Measurements from ENCODE around the gene GRIN2A. TPM values are rescaled to one million over a fixed set of nuclear protein-coding genes. Genes with fewer than 3 reads are reported as not detected.

The GRIN2A gene
- total and polyA plus RNA-seq, 2 experiments from 2014 or later = not detected

- no peaks in the 10 kb centered on the region for H3K27me3 ChIP-seq (replicated peaks; ENCODE audit: insufficient read depth)
- no peaks in the 10 kb centered on the region for H3K36me3 ChIP-seq (ENCODE audit: low read depth)
- in situ Hi-C loops (cut with MboI) = no loop called here
- no peak overlapping the region for H3K4me2 ChIP-seq (ENCODE audit: unreplicated experiment)
- H2AFZ ChIP-seq = no peak overlapping the region
- H3K4me3 ChIP-seq = no peak overlapping the region
- H3K9me2 ChIP-seq (ENCODE audit: insufficient read depth) = no peaks in the 10 kb centered on the region
- DNase-seq = no peak
- H3K9ac ChIP-seq = no peak overlapping the region
- no peaks in the 10 kb centered on the region for H3K9me3 ChIP-seq (ENCODE audit: low read depth)
- H4K20me1 ChIP-seq (ENCODE audit: insufficient read depth) = no peaks in the 10 kb centered on the region
- H3K4me1 ChIP-seq (ENCODE audit: insufficient read depth) = no peaks in the 10 kb centered on the region
- H3F3A ChIP-seq (ENCODE audit: insufficient read depth) = no peaks in the 10 kb centered on the region
- H3K79me2 ChIP-seq (ENCODE audit: insufficient read depth) = no peaks in the 10 kb centered on the region
- no peak for TF ChIP-seq EZH2 (IDR thresholded peaks at IDR 0.05; ENCODE audit: insufficient read depth, poor library complexity, severe bottlenecking)
- no peak for TF ChIP-seq EZH2phosphoT487 (IDR thresholded peaks at IDR 0.05; ENCODE audit: insufficient read depth, low read depth)
- 15 to 45% methylated on average over 1 of the region's 1 CpG for WGBS, 2 experiments (ENCODE audit: low coverage in 1 of 2, low lambda C conversion rate in 2 of 2, missing lambda C conversion rate in 2 of 2)
- no peak overlapping the region for H3K27ac ChIP-seq
These were observed 380.1 kb downstream of the GRIN2A start for GRCh38 chr16:9802160-9802559.

- H3K27ac ChIP-seq = no peak overlapping the region
- in situ Hi-C loops (cut with MboI) = no loop called here
- H3K79me2 ChIP-seq (ENCODE audit: insufficient read depth) = no peaks in the 10 kb centered on the region
- H3K9ac ChIP-seq = no peak overlapping the region
- 17 to 45% methylated on average over 1 of the region's 1 CpG for WGBS, 2 experiments (ENCODE audit: low coverage in 1 of 2, low lambda C conversion rate in 2 of 2, missing lambda C conversion rate in 2 of 2)
- TF ChIP-seq EZH2phosphoT487 (IDR thresholded peaks at IDR 0.05; ENCODE audit: insufficient read depth, low read depth) (no peak), EZH2 (IDR thresholded peaks at IDR 0.05; ENCODE audit: insufficient read depth, poor library complexity, severe bottlenecking) (no peak)
- no peaks in the 10 kb centered on the region for H3K4me1 ChIP-seq (ENCODE audit: insufficient read depth)
- no peaks in the 10 kb centered on the region for H3F3A ChIP-seq (ENCODE audit: insufficient read depth)
- no peaks in the 10 kb centered on the region for H3K27me3 ChIP-seq (replicated peaks; ENCODE audit: insufficient read depth)
- H2AFZ ChIP-seq = no peak overlapping the region
- no peaks in the 10 kb centered on the region for H4K20me1 ChIP-seq (ENCODE audit: insufficient read depth)
- H3K36me3 ChIP-seq (ENCODE audit: low read depth) = no peaks in the 10 kb centered on the region
- no peaks in the 10 kb centered on the region for H3K9me2 ChIP-seq (ENCODE audit: insufficient read depth)
- H3K9me3 ChIP-seq (ENCODE audit: low read depth) = no peaks in the 10 kb centered on the region
- no peak overlapping the region for H3K4me3 ChIP-seq
- no peak for DNase-seq
- H3K4me2 ChIP-seq (ENCODE audit: unreplicated experiment) = no peak overlapping the region
These were observed 380.6 kb downstream of the GRIN2A start for GRCh38 chr16:9801651-9802050.

GRCh38 chr16:9800186-9800738, 382.0 kb downstream of the GRIN2A start:
- no peak overlapping the region for H2AFZ ChIP-seq
- no peaks in the 10 kb centered on the region for H3K27me3 ChIP-seq (replicated peaks; ENCODE audit: insufficient read depth)
- H3K4me3 ChIP-seq = no peak overlapping the region
- in situ Hi-C loops (cut with MboI) = no loop called here
- no peaks in the 10 kb centered on the region for H3K36me3 ChIP-seq (ENCODE audit: low read depth)
- no peaks in the 10 kb centered on the region for H3K79me2 ChIP-seq (ENCODE audit: insufficient read depth)
- no peaks in the 10 kb centered on the region for H3K4me1 ChIP-seq (ENCODE audit: insufficient read depth)
- H4K20me1 ChIP-seq (ENCODE audit: insufficient read depth) = no peaks in the 10 kb centered on the region
- TF ChIP-seq EZH2 (IDR thresholded peaks at IDR 0.05; ENCODE audit: insufficient read depth, poor library complexity, severe bottlenecking) (no peak), EZH2phosphoT487 (IDR thresholded peaks at IDR 0.05; ENCODE audit: insufficient read depth, low read depth) (no peak)
- WGBS, 2 experiments (ENCODE audit: low coverage in 1 of 2, low lambda C conversion rate in 2 of 2, missing lambda C conversion rate in 2 of 2) = 19 to 21% methylated on average over 6 of the region's 6 CpGs
- DNase-seq = peak; percentile 1
- no peak overlapping the region for H3K4me2 ChIP-seq (ENCODE audit: unreplicated experiment)
- H3K9ac ChIP-seq = no peak overlapping the region
- H3F3A ChIP-seq (ENCODE audit: insufficient read depth) = no peaks in the 10 kb centered on the region
- H3K27ac ChIP-seq = no peak overlapping the region
- H3K9me2 ChIP-seq (ENCODE audit: insufficient read depth) = no peaks in the 10 kb centered on the region
- H3K9me3 ChIP-seq (ENCODE audit: low read depth) = no peaks in the 10 kb centered on the region

GRCh38 chr16:9798952-9799580, 383.2 kb downstream of the GRIN2A start:
- Histone ChIP-seq H3K9me3 (ENCODE audit: low read depth) (no peaks in the 10 kb centered on the region), H3K79me2 (ENCODE audit: insufficient read depth) (no peaks in the 10 kb centered on the region), H3F3A (ENCODE audit: insufficient read depth) (no peaks in the 10 kb centered on the region), H3K9ac (no peak overlapping the region), H2AFZ (no peak overlapping the region), H4K20me1 (ENCODE audit: insufficient read depth) (no peaks in the 10 kb centered on the region), H3K27ac (no peak overlapping the region), H3K36me3 (ENCODE audit: low read depth) (no peaks in the 10 kb centered on the region), H3K27me3 (replicated peaks; ENCODE audit: insufficient read depth) (no peaks in the 10 kb centered on the region), H3K4me1 (ENCODE audit: insufficient read depth) (no peaks in the 10 kb centered on the region), H3K9me2 (ENCODE audit: insufficient read depth) (no peaks in the 10 kb centered on the region), H3K4me3 (no peak overlapping the region), H3K4me2 (ENCODE audit: unreplicated experiment) (no peak overlapping the region)
- WGBS, 2 experiments (ENCODE audit: low coverage in 1 of 2, low lambda C conversion rate in 2 of 2, missing lambda C conversion rate in 2 of 2) = 25 to 28% methylated on average over 8 of the region's 8 CpGs
- no peak for TF ChIP-seq EZH2phosphoT487 (IDR thresholded peaks at IDR 0.05; ENCODE audit: insufficient read depth, low read depth)
- no peak for TF ChIP-seq EZH2 (IDR thresholded peaks at IDR 0.05; ENCODE audit: insufficient read depth, poor library complexity, severe bottlenecking)
- in situ Hi-C loops (cut with MboI) = no loop called here
- no peak for DNase-seq

Data from GM23248 (cell line).